GM18507 (cell line): ENCODE data around the gene TOP2B.

ENCODE experiments used
- DNase-seq: peaks from one replicate; pipeline ENCODE4 v3.0.0; 2011; ENCODE audit warnings: low read depth; ENCODE audit not compliant: insufficient read length; ENCODE audit errors: extremely low spot score
- FAIRE-seq: peaks from 2 replicates; lab custom pipeline; 2011; peaks lifted over from hg19 to GRCh38; lab: Jason Lieb, UNC

The TOP2B gene

DNA sequence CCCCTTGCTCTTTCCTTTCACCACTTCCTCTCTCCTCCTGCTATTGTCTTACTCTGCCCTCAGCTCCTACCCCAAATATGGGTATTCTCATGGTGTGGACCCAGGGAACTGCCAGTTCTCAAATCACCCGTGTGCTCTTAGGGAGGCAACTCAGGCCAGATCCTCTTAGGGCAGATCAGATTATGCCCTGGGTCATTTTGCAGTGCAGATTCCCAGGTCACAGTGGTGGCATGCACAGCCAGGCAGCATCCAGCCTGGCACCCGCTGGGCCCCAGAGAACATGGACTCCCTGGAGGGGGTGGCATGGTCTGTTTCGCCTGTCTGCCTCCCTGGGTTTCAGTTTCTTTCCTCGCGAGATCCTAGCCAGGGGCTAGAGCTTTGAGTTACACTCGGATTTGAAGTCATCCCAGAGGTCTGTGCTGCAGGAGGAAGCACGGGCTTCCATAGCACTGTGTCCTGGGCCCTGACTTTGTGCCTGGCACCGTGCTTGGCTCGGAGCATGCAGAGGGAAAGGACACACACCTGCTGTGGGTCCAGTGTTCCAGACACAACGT is 96.1 kb downstream of the TOP2B start:
- no peak for FAIRE-seq
- DNase-seq, result no peak

- FAIRE-seq, result no peak
- no peak for DNase-seq
Measured at GRCh38 chr3:25567806-25568524, 96.7 kb downstream of the TOP2B start.

- DNase-seq, result no peak
- no peak for FAIRE-seq
Measured at GRCh38 chr3:25567388-25567787, 97.3 kb downstream of the TOP2B start.

GRCh38 chr3:25566358-25566920 is 98.3 kb downstream of the TOP2B start:
- FAIRE-seq (no peak), DNase-seq (no peak)

DNA sequence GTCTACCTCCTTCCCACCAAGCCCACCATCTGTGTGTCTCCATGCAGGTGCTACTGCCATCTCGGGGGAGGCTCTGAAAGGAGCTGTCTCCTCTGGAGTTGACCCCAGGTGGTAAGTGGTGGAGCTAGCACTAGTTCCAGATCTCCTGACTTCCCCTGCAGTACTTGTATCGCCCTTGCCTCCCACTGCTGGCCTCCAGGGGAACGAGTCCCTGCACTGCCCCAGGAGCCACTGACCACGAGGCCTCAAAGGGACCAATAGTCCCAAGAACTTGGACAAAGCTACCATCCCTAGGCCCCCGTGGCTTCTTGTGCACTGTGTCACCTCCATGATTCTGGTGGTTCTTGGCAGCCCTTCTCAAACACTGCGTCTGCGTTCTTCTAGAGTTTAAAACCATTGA is 98.9 kb downstream of the TOP2B start:
- FAIRE-seq (no peak), DNase-seq (no peak)

GRCh38 chr3:25564075-25564474 is 100.6 kb downstream of the TOP2B start:
- DNase-seq (no peak), FAIRE-seq (no peak)

GRCh38 chr3:25563601-25564000 is 101.1 kb downstream of the TOP2B start:
- FAIRE-seq (no peak), DNase-seq (no peak)

DNA sequence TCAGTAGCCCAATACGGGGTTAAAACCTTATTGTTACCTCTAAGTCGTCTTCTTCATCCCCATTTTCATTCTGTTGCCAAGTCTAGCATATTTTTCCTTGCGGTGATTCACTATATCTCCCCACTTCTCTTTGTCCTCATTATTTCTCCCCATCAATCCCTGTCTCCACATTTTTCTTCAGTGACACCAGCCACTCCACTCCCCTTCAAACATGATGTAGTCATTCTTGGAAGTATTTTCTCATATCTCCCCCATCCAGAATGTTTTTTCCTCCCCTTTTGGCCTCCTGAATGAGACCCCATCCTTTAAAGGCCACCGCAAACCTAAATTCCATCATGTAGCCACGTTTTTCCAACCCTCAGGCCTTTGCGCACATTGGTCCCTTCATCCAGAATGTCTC is 105.9 kb downstream of the TOP2B start:
- DNase-seq, result no peak
- FAIRE-seq, result no peak

DNA sequence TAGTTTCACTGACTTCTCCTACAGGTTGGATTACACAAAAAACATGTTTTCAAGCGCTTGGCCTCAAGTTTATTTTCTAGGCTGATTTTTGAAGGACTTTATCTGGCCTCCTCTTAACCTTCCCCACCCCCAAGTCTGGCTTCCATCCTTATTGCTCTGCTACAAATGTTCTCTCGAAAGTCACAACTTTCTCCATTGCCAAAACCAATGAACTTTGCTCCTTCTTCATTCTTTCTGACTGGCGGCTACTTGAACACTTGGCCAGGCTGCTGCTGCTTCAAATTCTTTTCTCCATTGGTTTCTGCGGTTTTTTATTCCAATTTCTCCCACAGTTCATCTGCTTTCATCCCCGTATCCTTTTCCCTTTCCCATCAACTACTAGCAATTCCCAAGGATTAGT is 106.6 kb downstream of the TOP2B start:
- no peak for DNase-seq
- no peak for FAIRE-seq

- no peak for FAIRE-seq
- no peak for DNase-seq
Measured at GRCh38 chr3:25557694-25558093, 107.0 kb downstream of the TOP2B start.

DNA sequence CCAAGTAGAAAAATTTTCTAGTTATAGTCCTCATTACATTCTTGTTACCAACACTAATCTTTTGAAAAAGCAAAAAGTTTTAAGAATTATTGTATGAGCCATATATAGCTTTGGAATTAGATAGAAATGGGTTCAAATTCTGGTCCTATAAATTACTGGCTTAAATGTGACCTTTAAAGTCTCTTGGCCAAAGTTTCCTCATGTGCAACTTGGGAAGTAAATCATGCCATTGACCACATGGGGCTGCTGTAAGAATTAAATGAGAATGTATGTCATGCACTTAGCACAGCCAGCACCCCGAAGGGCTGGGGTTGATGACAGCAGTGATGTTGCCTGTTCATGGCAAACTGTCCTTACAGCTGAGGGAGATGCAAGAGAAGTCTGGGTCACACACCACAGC is 108.3 kb downstream of the TOP2B start:
- DNase-seq (no peak), FAIRE-seq (no peak)

DNA sequence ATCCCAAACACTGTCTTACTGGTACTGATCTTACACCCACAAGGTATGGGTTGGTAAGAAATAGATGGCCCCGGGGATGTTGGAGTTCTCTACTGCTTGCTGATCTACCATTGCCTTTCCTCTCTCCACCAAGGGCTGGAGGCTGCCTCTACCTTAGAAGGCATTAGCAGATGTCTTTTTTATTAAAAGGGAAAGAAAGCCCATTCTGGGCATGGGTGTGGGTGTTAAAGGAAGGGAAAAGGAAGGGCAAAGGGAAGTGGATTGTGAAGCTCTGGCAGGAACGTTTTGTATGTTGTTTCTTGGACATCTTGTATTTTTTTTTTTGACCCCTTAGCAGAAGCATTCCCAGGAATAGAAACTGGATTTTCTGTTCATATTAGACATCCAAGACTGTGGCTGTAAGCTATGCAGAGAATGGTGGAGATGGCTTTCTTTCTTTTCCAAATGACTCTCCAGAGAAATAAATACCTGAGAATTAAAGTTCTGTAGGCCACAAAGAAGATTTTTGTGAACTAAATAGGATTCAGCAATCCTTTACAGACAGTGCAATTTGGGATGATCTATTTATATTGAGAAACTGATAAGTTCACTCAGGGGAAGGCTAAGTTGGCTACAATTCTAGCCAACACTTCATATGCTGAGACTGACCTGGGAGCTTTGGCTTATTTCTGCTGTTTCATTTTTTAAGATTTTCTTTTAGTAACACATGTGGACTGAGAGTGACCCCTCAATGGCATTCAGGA is 108.8 kb downstream of the TOP2B start:
- FAIRE-seq (no peak), DNase-seq (no peak)

- FAIRE-seq (no peak), DNase-seq (no peak)
Measured at GRCh38 chr3:25554376-25554775, 110.3 kb downstream of the TOP2B start.

GRCh38 chr3:25552251-25552650 is 112.5 kb downstream of the TOP2B start:
- DNase-seq (no peak), FAIRE-seq (no peak)

DNA sequence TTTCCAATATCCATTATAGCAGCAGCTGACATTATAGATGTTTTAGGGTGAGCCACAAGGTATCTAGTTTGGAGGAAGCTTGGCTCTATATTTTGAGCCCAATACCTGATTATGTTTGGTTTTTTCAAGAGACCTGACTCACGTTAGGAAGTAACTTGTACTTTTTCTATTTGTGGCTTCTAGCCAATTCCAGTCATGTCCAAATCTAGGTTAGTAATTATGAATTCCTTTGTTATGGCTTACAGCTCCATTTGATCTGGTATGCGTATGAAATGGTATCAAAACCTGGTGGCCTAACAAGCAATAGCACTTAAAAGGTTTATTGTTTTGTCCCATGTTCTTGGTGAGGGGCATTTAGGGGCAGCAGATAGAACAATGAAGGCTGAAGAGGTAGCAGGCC is 115.9 kb downstream of the TOP2B start:
- FAIRE-seq (no peak), DNase-seq (no peak)

- no peak for FAIRE-seq
- no peak for DNase-seq
Measured at GRCh38 chr3:25547943-25548674, 116.6 kb downstream of the TOP2B start.
